Cardiac muscle cell (in vitro differentiated cells and primary cell): Measurements from ENCODE around the gene KSR1. TPM values are rescaled to one million over a fixed set of nuclear protein-coding genes. Genes with fewer than 3 reads are reported as not detected.
A peak's percentile ranks its signal among the peaks of the same experiment; 100 is the strongest.
"Not testable (repeated sequence)": the region's sequence is repeated elsewhere in the genome, so short reads cannot be mapped to it uniquely, and the experiment has no call there.

Experiments
- DNase-seq, 2 donors: peaks; one replicate each; pipeline versions ENCODE4 v3.0.0 to v3.0.0-alpha.2; 2010 to 2017; ENCODE audit warnings: low read depth in 1 of 2, low spot score in 1 of 2
- H3K27ac ChIP-seq: fragments of 200-600 bp; sonication (generic); 2 replicates; pipeline ENCODE4 v1.5.1; 2016
- H3K27me3 ChIP-seq: fragments of 200-600 bp; sonication (generic); 2 replicates; pipeline ENCODE4 v1.6.0; 2016; ENCODE audit warnings: control low read depth
- H3K36me3 ChIP-seq: fragments of 200-600 bp; sonication (generic); 2 replicates; pipeline ENCODE4 v1.5.1; 2016; ENCODE audit warnings: control low read depth
- H3K4me1 ChIP-seq: fragments of 200-600 bp; sonication (generic); 2 replicates; pipeline ENCODE4 v1.8.1; 2017; ENCODE audit warnings: low read depth, mild to moderate bottlenecking, mixed run types
- H3K4me3 ChIP-seq: fragments of 200-600 bp; sonication (generic); 2 replicates; pipeline ENCODE4 v1.5.1; 2016; ENCODE audit warnings: mild to moderate bottlenecking
- H3K9me3 ChIP-seq: fragments of 200-600 bp; sonication (generic); 2 replicates; pipeline ENCODE4 v1.5.1; 2017; ENCODE audit warnings: low read depth, mild to moderate bottlenecking, control low read depth
- CTCF ChIP-seq: IDR thresholded peaks from 2 replicates; pipeline ENCODE4 v1.5.1; 2012; ENCODE audit warnings: low read depth, mild to moderate bottlenecking, low read length
- polyA plus RNA-seq: library from polyadenylated mRNA; unstranded; fragments of >200 nt; fragmentation: Nextera tagmentation; extraction: Ambion mirVana; gene quantifications from 2 replicates; pipeline ENCODE4 v1.2.1, GENCODE V29; 2016
- total RNA-seq: library from RNA; depleted of rRNA; stranded (reverse); fragments of >200 nt; gene quantifications from 2 replicates; pipeline ENCODE4 v1.2.3, GENCODE V29; 2016

The KSR1 gene
- total and polyA plus RNA-seq, 2 experiments from 2014 or later = 15.7 to 29.0 TPM

- no peak overlapping the region for H3K27ac ChIP-seq
- peak in 1 of 2 donors; percentile 98 for DNase-seq
- H3K27me3 ChIP-seq = no peaks in the 10 kb centered on the region
- no peaks in the 10 kb centered on the region for H3K4me1 ChIP-seq
- H3K36me3 ChIP-seq = no peaks in the 10 kb centered on the region
- H3K9me3 ChIP-seq = no peaks in the 10 kb centered on the region
- TF ChIP-seq CTCF = no peak
- H3K4me3 ChIP-seq = no peak overlapping the region
Observed at GRCh38 chr17:27446569-27447301, 9.5 kb upstream of the KSR1 start.

- not testable (repeated sequence) for H3K36me3 ChIP-seq, H3K9me3 ChIP-seq, DNase-seq, H3K27me3 ChIP-seq, H3K27ac ChIP-seq, H3K4me1 ChIP-seq, H3K4me3 ChIP-seq
Observed at GRCh38 chr17:27448534-27448933, 7.7 kb upstream of the KSR1 start.

GRCh38 chr17:27449541-27449940 lies 6.7 kb upstream of the KSR1 start:
- no peak for DNase-seq
- H3K4me3 ChIP-seq = no peak overlapping the region
- H3K27ac ChIP-seq = no peak overlapping the region
- H3K4me1 ChIP-seq = no peaks in the 10 kb centered on the region
- no peaks in the 10 kb centered on the region for H3K9me3 ChIP-seq
- no peaks in the 10 kb centered on the region for H3K36me3 ChIP-seq
- TF ChIP-seq CTCF = no peak
- H3K27me3 ChIP-seq = no peaks in the 10 kb centered on the region

GRCh38 chr17:27449988-27450387 lies 6.3 kb upstream of the KSR1 start:
- Histone ChIP-seq H3K4me1 (no peaks in the 10 kb centered on the region), H3K9me3 (no peaks in the 10 kb centered on the region), H3K27ac (no peak overlapping the region), H3K27me3 (no peaks in the 10 kb centered on the region), H3K36me3 (no peaks in the 10 kb centered on the region), H3K4me3 (no peak overlapping the region)
- no peak for TF ChIP-seq CTCF
- no peak for DNase-seq

- TF ChIP-seq CTCF = no peak
- Histone ChIP-seq H3K9me3 (no peaks in the 10 kb centered on the region), H3K27me3 (no peaks in the 10 kb centered on the region), H3K27ac (no peak overlapping the region), H3K4me1 (no peaks in the 10 kb centered on the region), H3K4me3 (no peak overlapping the region), H3K36me3 (no peaks in the 10 kb centered on the region)
- DNase-seq = no peak
Observed at GRCh38 chr17:27450416-27450815, 5.8 kb upstream of the KSR1 start.

GRCh38 chr17:27451906-27452305 lies 4.3 kb upstream of the KSR1 start:
- no peaks in the 10 kb centered on the region for H3K27me3 ChIP-seq
- H3K36me3 ChIP-seq = no peaks in the 10 kb centered on the region
- TF ChIP-seq CTCF = no peak
- H3K4me3 ChIP-seq = no peak overlapping the region
- no peaks in the 10 kb centered on the region for H3K4me1 ChIP-seq
- no peaks in the 10 kb centered on the region for H3K9me3 ChIP-seq
- no peak overlapping the region for H3K27ac ChIP-seq
- no peak for DNase-seq
